Measurements from ENCODE around the gene STAB1. TPM values are rescaled to one million over a fixed set of nuclear protein-coding genes. Genes with fewer than 3 reads are reported as not detected.
A peak's percentile ranks its signal among the peaks of the same experiment; 100 is the strongest.

STAB1 gene
- total RNA-seq, 1 donor from 2014 or later, result 866 TPM

- H3K4me3 Mint-ChIP-seq (ENCODE audit: unreplicated experiment), result no peak overlapping the region
- DNase-seq (ENCODE audit: low spot score), result peak; percentile 80
- peak; percentile 88 for TF ChIP-seq CTCF (IDR thresholded peaks at IDR 0.05; ENCODE audit: unreplicated experiment)
- H3K9me3 Mint-ChIP-seq (ENCODE audit: unreplicated experiment), result no peaks in the 10 kb centered on the region
- H3K4me1 Mint-ChIP-seq (ENCODE audit: unreplicated experiment), result peaks cover 29% of the 10 kb centered on the region
- peaks cover 15% of the 10 kb centered on the region for H3K27me3 Mint-ChIP-seq (ENCODE audit: unreplicated experiment)
- H3K36me3 Mint-ChIP-seq (ENCODE audit: low read depth, unreplicated experiment), result peaks cover 65% of the 10 kb centered on the region
- H3K27ac Mint-ChIP-seq (ENCODE audit: unreplicated experiment), result peak overlapping the region; percentile 74
These were observed 13.2 kb upstream of the STAB1 start for GRCh38 chr3:52481819-52482521.

GRCh38 chr3:52483081-52483480, 12.1 kb upstream of the STAB1 start:
- no peak for TF ChIP-seq CTCF (IDR thresholded peaks at IDR 0.05; ENCODE audit: unreplicated experiment)
- Mint-ChIP-seq H3K9me3 (ENCODE audit: unreplicated experiment) (no peaks in the 10 kb centered on the region), H3K27ac (ENCODE audit: unreplicated experiment) (peak overlapping the region; percentile 30), H3K4me3 (ENCODE audit: unreplicated experiment) (no peak overlapping the region), H3K27me3 (ENCODE audit: unreplicated experiment) (peaks cover 19% of the 10 kb centered on the region), H3K4me1 (ENCODE audit: unreplicated experiment) (peaks cover 33% of the 10 kb centered on the region), H3K36me3 (ENCODE audit: low read depth, unreplicated experiment) (peaks cover 64% of the 10 kb centered on the region)
- DNase-seq (ENCODE audit: low spot score), result no peak

- Mint-ChIP-seq H3K4me3 (ENCODE audit: unreplicated experiment) (peak overlapping the region; percentile 17), H3K27me3 (ENCODE audit: unreplicated experiment) (peaks cover 21% of the 10 kb centered on the region), H3K27ac (ENCODE audit: unreplicated experiment) (peak overlapping the region; percentile 31), H3K9me3 (ENCODE audit: unreplicated experiment) (no peaks in the 10 kb centered on the region), H3K4me1 (ENCODE audit: unreplicated experiment) (peaks cover 33% of the 10 kb centered on the region), H3K36me3 (ENCODE audit: low read depth, unreplicated experiment) (peaks cover 62% of the 10 kb centered on the region)
- no peak for DNase-seq (ENCODE audit: low spot score)
- TF ChIP-seq CTCF (IDR thresholded peaks at IDR 0.05; ENCODE audit: unreplicated experiment), result no peak
These were observed 11.4 kb upstream of the STAB1 start for GRCh38 chr3:52483577-52484381.

GRCh38 chr3:52484680-52485461, 10.3 kb upstream of the STAB1 start:
- DNase-seq (ENCODE audit: low spot score), result no peak
- H3K4me1 Mint-ChIP-seq (ENCODE audit: unreplicated experiment), result peaks cover 37% of the 10 kb centered on the region
- H3K4me3 Mint-ChIP-seq (ENCODE audit: unreplicated experiment), result no peak overlapping the region
- peaks cover 20% of the 10 kb centered on the region for H3K27me3 Mint-ChIP-seq (ENCODE audit: unreplicated experiment)
- H3K27ac Mint-ChIP-seq (ENCODE audit: unreplicated experiment), result peak overlapping the region; percentile 48
- no peaks in the 10 kb centered on the region for H3K9me3 Mint-ChIP-seq (ENCODE audit: unreplicated experiment)
- H3K36me3 Mint-ChIP-seq (ENCODE audit: low read depth, unreplicated experiment), result peaks cover 53% of the 10 kb centered on the region
- TF ChIP-seq CTCF (IDR thresholded peaks at IDR 0.05; ENCODE audit: unreplicated experiment), result no peak
